ENCODE results near the gene PRPS2.

PRPS2 gene

GRCh38 chrX:12791257-12792228 lies at the start of gene PRPS2:
PRPS2 (plus strand) TSS chrX:12791412; CDS start chrX:12791498, 86 bp downstream.
- Histone ChIP-seq H3K4me3 (ENCODE audit: low read depth in 1 of 2, low read length in 2 of 2) (peak within 1 kb of the TSS; percentile 41 to 56), H3K27ac (ENCODE audit: low read depth, low read length) (peak within 1 kb of the TSS; percentile 47), H3K27me3 (ENCODE audit: control insufficient read depth in 1 of 2, insufficient read depth in 2 of 2, low read length in 2 of 2) (no peaks in the 10 kb centered on the region), H3K9me3 (ENCODE audit: low read length) (no peaks in the 10 kb centered on the region), H3K9ac (ENCODE audit: low read length) (no peak within 1 kb of the TSS), H3K36me3 (ENCODE audit: insufficient read depth, low read length) (no peaks in the 10 kb centered on the region), H3K4me1 (ENCODE audit: insufficient read depth, low read length) (peaks cover 9% of the 10 kb centered on the region)

DNA sequence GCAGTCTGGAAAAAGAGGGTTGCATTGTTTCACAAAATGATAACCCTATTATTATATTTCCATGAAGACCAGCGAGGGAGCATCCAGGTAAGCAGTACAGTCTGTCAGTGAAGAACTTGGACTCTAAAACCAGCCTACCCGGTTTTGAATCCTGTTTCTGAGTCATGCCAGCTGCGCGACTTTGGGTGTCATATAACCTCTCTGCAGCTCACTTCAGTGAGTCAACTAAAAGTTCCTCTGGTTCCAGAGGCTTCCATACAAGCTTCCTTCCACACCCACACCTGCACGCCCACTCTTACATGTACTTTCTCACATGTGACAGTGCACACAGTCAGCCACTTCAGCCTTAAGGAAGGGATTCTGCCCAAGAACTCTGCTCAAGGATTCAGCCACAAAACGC lies 49.8 kb upstream of the PRPS2 start:
- H3K27me3 ChIP-seq (ENCODE audit: control insufficient read depth in 1 of 2, insufficient read depth in 2 of 2, low read length in 2 of 2), result no peaks in the 10 kb centered on the region
- no peak overlapping the region for H3K27ac ChIP-seq (ENCODE audit: low read depth, low read length)
- no peaks in the 10 kb centered on the region for H3K4me1 ChIP-seq (ENCODE audit: insufficient read depth, low read length)
- H3K36me3 ChIP-seq (ENCODE audit: insufficient read depth, low read length), result no peaks in the 10 kb centered on the region
- H3K9me3 ChIP-seq (ENCODE audit: low read length), result no peaks in the 10 kb centered on the region
- no peak overlapping the region for H3K9ac ChIP-seq (ENCODE audit: low read length)
- H3K4me3 ChIP-seq (ENCODE audit: low read depth in 1 of 2, low read length in 2 of 2), result no peak overlapping the region

GRCh38 chrX:12747433-12747832 lies 43.8 kb upstream of the PRPS2 start:
- Histone ChIP-seq H3K27ac (ENCODE audit: low read depth, low read length) (no peak overlapping the region), H3K9me3 (ENCODE audit: low read length) (no peaks in the 10 kb centered on the region), H3K27me3 (ENCODE audit: control insufficient read depth in 1 of 2, insufficient read depth in 2 of 2, low read length in 2 of 2) (no peaks in the 10 kb centered on the region), H3K9ac (ENCODE audit: low read length) (no peak overlapping the region), H3K36me3 (ENCODE audit: insufficient read depth, low read length) (no peaks in the 10 kb centered on the region), H3K4me1 (ENCODE audit: insufficient read depth, low read length) (no peaks in the 10 kb centered on the region), H3K4me3 (ENCODE audit: low read depth in 1 of 2, low read length in 2 of 2) (no peak overlapping the region)

DNA sequence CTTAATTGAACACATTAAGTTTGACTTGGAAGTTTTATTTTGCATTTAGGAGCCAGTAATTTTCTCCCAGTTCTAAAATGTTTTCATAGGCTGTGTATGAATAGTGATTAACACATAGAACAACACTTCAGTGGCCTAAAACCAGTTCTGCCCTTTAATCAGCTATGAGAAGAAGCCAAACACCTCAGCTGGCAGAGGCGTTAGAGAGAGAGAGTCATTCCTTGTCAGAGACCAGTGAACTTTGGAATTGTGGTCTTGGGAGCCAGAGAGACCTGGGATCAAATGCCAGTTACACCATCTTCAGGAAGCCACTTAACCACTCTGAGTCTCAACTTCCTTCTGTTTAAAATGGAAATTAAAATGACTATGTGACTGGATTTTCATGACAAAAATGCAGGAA lies 39.3 kb upstream of the PRPS2 start:
- Histone ChIP-seq H3K36me3 (ENCODE audit: insufficient read depth, low read length) (no peaks in the 10 kb centered on the region), H3K4me1 (ENCODE audit: insufficient read depth, low read length) (no peaks in the 10 kb centered on the region), H3K9ac (ENCODE audit: low read length) (no peak overlapping the region), H3K27me3 (ENCODE audit: control insufficient read depth in 1 of 2, insufficient read depth in 2 of 2, low read length in 2 of 2) (no peaks in the 10 kb centered on the region), H3K4me3 (ENCODE audit: low read depth in 1 of 2, low read length in 2 of 2) (no peak overlapping the region), H3K9me3 (ENCODE audit: low read length) (no peaks in the 10 kb centered on the region), H3K27ac (ENCODE audit: low read depth, low read length) (no peak overlapping the region)

- Histone ChIP-seq H3K27ac (ENCODE audit: low read depth, low read length) (no peak overlapping the region), H3K27me3 (ENCODE audit: control insufficient read depth in 1 of 2, insufficient read depth in 2 of 2, low read length in 2 of 2) (no peaks in the 10 kb centered on the region), H3K4me3 (ENCODE audit: low read depth in 1 of 2, low read length in 2 of 2) (no peak overlapping the region), H3K9me3 (ENCODE audit: low read length) (no peaks in the 10 kb centered on the region), H3K36me3 (ENCODE audit: insufficient read depth, low read length) (no peaks in the 10 kb centered on the region), H3K4me1 (ENCODE audit: insufficient read depth, low read length) (no peaks in the 10 kb centered on the region), H3K9ac (ENCODE audit: low read length) (no peak overlapping the region)
These were observed 37.8 kb upstream of the PRPS2 start for GRCh38 chrX:12753366-12753765.

- H3K27me3 ChIP-seq (ENCODE audit: control insufficient read depth in 1 of 2, insufficient read depth in 2 of 2, low read length in 2 of 2), result no peaks in the 10 kb centered on the region
- H3K36me3 ChIP-seq (ENCODE audit: insufficient read depth, low read length), result no peaks in the 10 kb centered on the region
- H3K9ac ChIP-seq (ENCODE audit: low read length), result no peak overlapping the region
- no peaks in the 10 kb centered on the region for H3K4me1 ChIP-seq (ENCODE audit: insufficient read depth, low read length)
- no peaks in the 10 kb centered on the region for H3K9me3 ChIP-seq (ENCODE audit: low read length)
- H3K4me3 ChIP-seq (ENCODE audit: low read depth in 1 of 2, low read length in 2 of 2), result no peak overlapping the region
- H3K27ac ChIP-seq (ENCODE audit: low read depth, low read length), result no peak overlapping the region
These were observed 32.9 kb upstream of the PRPS2 start for GRCh38 chrX:12758291-12758690.

DNA sequence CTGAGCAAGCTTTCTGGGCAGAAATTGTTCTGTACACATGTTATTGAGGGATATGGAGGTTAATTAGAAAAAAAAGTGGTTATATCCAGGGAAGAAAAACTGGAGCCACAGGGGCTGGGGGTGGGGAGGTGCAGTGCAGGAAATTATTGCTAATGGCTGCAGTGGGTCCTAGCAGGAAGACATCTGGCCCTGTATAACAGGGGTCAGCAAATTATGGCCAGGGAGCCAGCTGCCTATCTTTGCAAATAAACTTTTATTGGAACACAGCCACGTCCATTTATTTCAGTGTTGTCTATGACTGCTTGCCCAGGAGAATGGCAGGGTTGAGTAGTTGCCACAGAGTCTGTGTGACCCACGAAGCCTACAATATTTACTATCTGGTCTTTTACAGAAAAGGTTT lies 23.4 kb upstream of the PRPS2 start:
- Histone ChIP-seq H3K4me1 (ENCODE audit: insufficient read depth, low read length) (no peaks in the 10 kb centered on the region), H3K4me3 (ENCODE audit: low read depth in 1 of 2, low read length in 2 of 2) (no peak overlapping the region), H3K27me3 (ENCODE audit: control insufficient read depth in 1 of 2, insufficient read depth in 2 of 2, low read length in 2 of 2) (peaks cover 6 to 16% of the 10 kb centered on the region in 2 donors)

GRCh38 chrX:12768491-12768890 lies 22.7 kb upstream of the PRPS2 start:
- Histone ChIP-seq H3K9ac (ENCODE audit: low read length) (no peak overlapping the region), H3K4me1 (ENCODE audit: insufficient read depth, low read length) (no peaks in the 10 kb centered on the region), H3K27ac (ENCODE audit: low read depth, low read length) (no peak overlapping the region), H3K36me3 (ENCODE audit: insufficient read depth, low read length) (no peaks in the 10 kb centered on the region), H3K9me3 (ENCODE audit: low read length) (no peaks in the 10 kb centered on the region), H3K27me3 (ENCODE audit: control insufficient read depth in 1 of 2, insufficient read depth in 2 of 2, low read length in 2 of 2) (peaks cover 6 to 16% of the 10 kb centered on the region in 2 donors), H3K4me3 (ENCODE audit: low read depth in 1 of 2, low read length in 2 of 2) (no peak overlapping the region)

More for the DNA sequence above, 23.4 kb upstream of the PRPS2 start:
- no peaks in the 10 kb centered on the region for H3K9me3 ChIP-seq (ENCODE audit: low read length)
- no peak overlapping the region for H3K9ac ChIP-seq (ENCODE audit: low read length)
- no peaks in the 10 kb centered on the region for H3K36me3 ChIP-seq (ENCODE audit: insufficient read depth, low read length)
- no peak overlapping the region for H3K27ac ChIP-seq (ENCODE audit: low read depth, low read length)

GRCh38 chrX:12770440-12770839 lies 20.8 kb upstream of the PRPS2 start:
- H3K27me3 ChIP-seq (ENCODE audit: control insufficient read depth in 1 of 2, insufficient read depth in 2 of 2, low read length in 2 of 2), result peaks cover 6 to 19% of the 10 kb centered on the region in 2 donors
- no peak overlapping the region for H3K27ac ChIP-seq (ENCODE audit: low read depth, low read length)
- no peak overlapping the region for H3K9ac ChIP-seq (ENCODE audit: low read length)
- H3K4me3 ChIP-seq (ENCODE audit: low read depth in 1 of 2, low read length in 2 of 2), result no peak overlapping the region
- no peaks in the 10 kb centered on the region for H3K36me3 ChIP-seq (ENCODE audit: insufficient read depth, low read length)
- H3K4me1 ChIP-seq (ENCODE audit: insufficient read depth, low read length), result no peaks in the 10 kb centered on the region
- H3K9me3 ChIP-seq (ENCODE audit: low read length), result no peaks in the 10 kb centered on the region

GRCh38 chrX:12771445-12772069 lies 19.7 kb upstream of the PRPS2 start:
- no peak overlapping the region for H3K4me3 ChIP-seq (ENCODE audit: low read depth in 1 of 2, low read length in 2 of 2)
- no peaks in the 10 kb centered on the region for H3K9me3 ChIP-seq (ENCODE audit: low read length)
- H3K27ac ChIP-seq (ENCODE audit: low read depth, low read length), result no peak overlapping the region
- H3K9ac ChIP-seq (ENCODE audit: low read length), result no peak overlapping the region
- H3K27me3 ChIP-seq (ENCODE audit: control insufficient read depth in 1 of 2, insufficient read depth in 2 of 2, low read length in 2 of 2), result peaks cover 6 to 26% of the 10 kb centered on the region in 2 donors
- H3K36me3 ChIP-seq (ENCODE audit: insufficient read depth, low read length), result no peaks in the 10 kb centered on the region
- no peaks in the 10 kb centered on the region for H3K4me1 ChIP-seq (ENCODE audit: insufficient read depth, low read length)

DNA sequence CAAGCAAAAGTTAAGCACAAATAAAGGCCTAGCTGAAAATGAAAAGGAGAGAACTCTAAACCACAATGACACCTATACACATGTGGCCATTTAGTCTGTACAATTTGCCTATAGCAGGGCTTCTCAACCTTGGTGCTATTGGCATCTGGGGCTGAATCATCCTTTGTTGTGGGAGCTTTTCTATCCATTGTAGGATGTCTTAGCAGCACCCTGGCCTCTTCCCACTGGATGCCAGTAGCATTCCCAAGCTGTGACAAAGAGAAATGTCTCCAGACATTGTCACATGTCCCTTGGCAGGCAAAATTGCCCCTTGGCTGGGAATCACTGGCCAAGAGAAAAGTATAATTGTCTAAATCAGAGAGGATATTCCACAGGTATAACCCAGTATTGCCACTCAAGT lies 13.5 kb upstream of the PRPS2 start:
- H3K9ac ChIP-seq (ENCODE audit: low read length), result no peak overlapping the region
- H3K4me1 ChIP-seq (ENCODE audit: insufficient read depth, low read length), result no peaks in the 10 kb centered on the region
- H3K9me3 ChIP-seq (ENCODE audit: low read length), result no peaks in the 10 kb centered on the region
- no peak overlapping the region for H3K4me3 ChIP-seq (ENCODE audit: low read depth in 1 of 2, low read length in 2 of 2)
- no peak overlapping the region for H3K27ac ChIP-seq (ENCODE audit: low read depth, low read length)
- no peaks in the 10 kb centered on the region for H3K36me3 ChIP-seq (ENCODE audit: insufficient read depth, low read length)
- peaks cover 0 to 9% of the 10 kb centered on the region in 2 donors for H3K27me3 ChIP-seq (ENCODE audit: control insufficient read depth in 1 of 2, insufficient read depth in 2 of 2, low read length in 2 of 2)

Measured in muscle layer of colon (tissue), 2 donors.